HL-60/S4 (cell line): ENCODE results near the gene INPP5E.

Experiments used
- in situ Hi-C: fragments of 300-500 bp; cut with MboI; formaldehyde crosslinking; loops from 2 replicates; pipeline ENCODE4 v1.14.3; 2022; ENCODE audit warnings: low sequenced_read_pairs

INPP5E gene

DNA sequence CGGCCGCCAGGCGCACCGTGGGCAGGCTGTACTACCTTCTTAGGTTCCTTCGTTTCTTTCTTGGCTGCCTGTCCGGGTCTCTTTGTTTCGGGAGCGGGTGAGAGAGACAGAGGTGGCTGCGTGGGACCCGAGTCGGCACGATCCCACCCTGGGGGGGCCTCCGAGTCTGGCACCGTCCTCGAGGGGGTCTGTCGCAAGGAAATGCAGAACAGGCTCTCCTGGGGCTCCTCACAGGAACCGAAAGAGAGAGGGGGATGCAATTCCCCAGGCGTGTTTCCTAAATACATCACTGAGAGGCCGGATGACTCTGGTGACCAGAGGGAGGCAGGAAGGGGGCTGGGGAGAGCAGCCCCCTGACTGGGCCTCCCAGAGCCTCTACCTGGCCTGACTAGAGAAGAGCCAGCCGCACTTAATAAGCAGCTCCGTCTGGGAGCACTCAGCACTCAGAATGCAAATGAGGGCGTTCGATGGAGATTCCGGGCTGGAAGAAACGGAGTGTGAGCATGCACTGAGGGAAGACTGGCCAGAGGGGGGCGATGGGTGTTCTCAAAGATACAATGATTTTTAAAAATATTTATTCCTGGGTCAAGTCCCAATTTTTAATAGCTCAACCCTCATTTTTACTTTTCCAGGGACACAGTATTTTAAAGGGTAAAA is 11.7 kb upstream of the INPP5E start:
- in situ Hi-C loops = no loop called here

DNA sequence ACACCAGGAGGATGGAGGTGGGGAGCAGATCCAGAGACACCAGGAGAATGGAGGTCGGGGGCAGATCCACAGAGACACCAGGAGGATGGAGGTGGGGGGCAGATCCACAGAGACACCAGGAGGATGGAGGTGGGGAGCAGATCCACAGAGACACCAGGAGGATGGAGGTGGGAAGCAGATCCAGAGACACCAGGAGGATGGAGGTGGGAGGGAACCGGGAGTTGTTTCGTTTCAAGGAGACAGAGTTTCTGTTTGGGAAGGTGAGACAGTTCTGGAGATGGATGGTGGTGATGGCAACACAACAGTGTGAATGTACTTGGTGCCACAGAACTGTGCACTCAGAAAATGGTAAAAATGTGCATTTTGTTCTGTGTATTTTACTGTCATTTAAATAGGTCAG is 9.0 kb upstream of the INPP5E start:
- in situ Hi-C loops = no loop called here

DNA sequence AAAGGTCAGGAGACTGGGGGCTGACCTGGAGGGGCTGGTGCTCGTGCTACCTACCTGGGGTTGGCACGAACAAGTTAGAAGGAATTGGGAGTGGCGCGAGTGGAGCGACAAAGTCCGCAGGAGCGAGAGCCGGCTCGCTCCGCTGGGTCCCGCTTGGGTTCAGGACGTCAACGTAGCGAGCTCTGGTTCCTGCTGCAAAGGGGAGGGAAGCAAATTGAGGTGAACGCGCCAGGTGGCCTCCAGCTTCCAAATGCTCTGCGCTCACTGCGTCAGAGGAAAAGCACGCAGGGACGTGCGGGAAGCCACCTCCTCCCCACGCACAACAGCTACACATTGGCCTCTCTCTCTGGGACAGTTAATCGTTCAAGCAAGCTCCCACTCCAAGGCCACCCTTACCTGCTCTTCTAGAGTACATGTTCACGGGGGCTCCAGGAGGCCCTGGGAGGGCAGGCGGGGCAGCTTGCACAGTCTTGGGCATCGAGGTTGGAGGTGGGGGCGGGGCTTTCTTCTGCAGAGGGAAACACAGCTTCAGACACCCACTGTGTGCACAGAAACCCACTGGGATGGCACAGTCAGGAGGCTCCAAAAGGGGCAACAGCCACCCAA is 7.6 kb upstream of the INPP5E start:
- in situ Hi-C loops = no loop called here

DNA sequence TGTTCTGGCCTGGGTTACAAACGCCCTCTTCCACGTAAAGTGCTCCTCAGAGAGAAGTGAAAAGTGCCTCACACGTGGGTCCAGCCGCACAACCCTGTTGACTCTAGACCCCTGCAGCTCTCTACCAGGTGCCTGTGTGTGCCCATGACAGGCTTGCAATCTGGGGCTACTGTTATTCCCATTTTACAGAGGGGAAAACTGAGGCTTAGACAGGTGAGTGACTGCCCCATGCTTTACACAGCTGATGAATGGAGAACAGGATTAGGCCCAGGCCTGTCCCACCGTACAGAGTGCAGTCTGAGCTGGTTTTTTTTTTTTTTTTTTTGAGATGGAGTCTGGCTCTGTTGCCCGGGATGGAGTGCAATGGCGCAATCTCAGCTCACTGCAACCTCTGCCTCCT is 6.2 kb upstream of the INPP5E start:
- in situ Hi-C loops = no loop called here

DNA sequence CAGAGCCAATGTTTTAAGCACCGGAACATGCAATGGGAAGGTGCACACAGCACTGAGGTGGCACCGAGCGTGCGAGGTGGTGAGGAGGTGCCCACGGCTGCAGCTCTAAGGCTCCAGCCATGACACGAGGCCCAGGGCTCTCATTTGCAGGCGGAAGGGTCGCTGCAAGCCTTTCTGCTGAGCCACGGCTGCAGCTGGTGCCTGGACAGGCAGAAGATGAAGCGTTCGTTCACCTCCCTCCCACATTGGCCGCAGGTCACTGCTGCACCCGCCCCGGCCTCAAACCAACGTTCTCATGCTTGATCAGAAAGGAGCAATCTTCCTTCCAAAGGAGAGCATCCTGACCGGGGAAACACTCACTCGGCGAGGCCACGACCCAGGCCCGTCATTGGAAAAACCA is 4.5 kb upstream of the INPP5E start:
- in situ Hi-C loops = no loop called here

DNA sequence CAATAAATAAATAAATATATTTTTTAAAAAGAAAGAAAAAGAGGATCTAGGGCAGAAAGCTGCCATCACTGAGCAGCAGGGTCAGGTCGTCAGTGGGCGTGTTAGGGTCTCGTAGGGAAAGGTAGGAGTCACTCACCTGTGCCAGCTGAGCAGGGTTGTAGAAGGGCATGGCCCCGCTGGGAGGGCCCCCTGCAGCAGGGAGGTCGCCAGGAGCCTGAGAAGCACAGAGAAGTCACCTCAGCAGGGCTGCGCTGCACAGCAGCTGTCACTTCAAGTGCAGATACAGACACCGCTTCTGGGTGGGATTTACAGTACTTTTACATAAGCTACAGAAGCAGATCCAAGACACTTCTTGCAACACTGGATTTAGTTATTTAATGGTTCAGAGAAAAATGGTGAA is 4.0 kb upstream of the INPP5E start:
- in situ Hi-C loops = no loop called here

DNA sequence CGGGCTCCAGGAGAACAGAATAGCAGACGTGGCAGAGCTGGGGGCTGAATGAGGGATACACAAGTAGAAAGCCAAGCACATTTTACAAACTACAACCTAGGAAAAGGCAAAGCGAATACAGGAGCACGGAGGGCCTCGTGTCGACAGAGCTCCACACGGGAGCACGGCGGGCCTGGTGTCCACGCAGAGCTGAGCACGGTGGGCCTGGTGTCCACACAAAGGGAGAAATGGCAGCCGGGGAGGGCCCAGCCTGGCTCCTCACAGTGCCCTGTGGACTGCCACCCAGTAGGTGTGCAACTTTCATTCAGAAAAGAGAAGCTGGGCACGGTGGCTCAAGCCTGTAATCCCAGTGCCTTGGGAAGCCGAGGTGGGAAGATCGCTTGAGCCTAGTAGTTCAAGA is 3.4 kb upstream of the INPP5E start:
- in situ Hi-C loops = no loop called here

DNA sequence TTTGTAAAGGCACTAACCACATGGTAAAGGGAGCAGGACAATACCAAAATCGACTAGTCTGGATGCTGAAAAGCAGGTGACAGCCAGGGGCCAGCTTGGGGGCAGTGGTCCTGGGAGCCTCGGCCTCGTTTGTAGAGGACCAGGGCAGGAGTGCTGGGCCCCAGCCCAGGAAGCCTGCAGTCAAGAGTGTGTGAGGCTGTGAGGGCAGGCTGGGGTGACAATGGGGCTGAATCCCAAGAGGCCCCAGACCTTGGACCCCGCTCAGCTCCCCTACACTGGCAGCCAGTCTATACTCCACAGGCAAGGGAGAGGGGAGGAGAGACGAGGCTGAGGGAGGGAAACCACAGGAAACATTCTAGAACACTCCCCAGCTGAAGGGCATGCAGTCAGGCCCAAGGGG is 2.6 kb upstream of the INPP5E start:
- in situ Hi-C loops = no loop called here

DNA sequence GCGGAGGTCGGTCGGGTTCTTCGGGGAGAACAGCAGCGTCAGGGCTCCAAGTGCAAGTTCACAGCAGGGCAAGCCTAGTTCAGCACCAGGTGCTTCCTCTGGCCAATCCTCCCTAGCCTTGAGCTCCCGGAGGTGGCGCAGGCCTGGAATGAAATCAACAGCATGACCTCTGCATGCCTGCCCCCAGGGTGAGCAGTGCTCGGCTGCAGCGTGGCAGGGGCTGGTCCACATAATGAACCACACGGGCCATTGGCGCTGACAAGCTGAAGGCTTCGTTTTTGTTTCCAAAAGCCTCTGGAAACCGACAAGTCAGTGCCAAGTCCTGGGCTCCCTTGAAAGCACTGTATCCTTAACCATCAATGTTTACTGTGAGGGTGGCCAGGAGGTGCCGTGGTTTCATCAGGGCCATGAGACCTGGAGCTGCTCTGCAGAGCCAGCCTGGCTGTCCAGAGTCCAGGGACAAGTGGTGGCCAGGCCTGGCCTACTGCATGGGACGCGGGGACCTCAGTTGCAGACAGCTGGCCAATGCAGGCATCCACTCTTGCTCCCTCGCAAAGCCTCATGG is 2.1 kb upstream of the INPP5E start:
- in situ Hi-C loops = no loop called here

DNA sequence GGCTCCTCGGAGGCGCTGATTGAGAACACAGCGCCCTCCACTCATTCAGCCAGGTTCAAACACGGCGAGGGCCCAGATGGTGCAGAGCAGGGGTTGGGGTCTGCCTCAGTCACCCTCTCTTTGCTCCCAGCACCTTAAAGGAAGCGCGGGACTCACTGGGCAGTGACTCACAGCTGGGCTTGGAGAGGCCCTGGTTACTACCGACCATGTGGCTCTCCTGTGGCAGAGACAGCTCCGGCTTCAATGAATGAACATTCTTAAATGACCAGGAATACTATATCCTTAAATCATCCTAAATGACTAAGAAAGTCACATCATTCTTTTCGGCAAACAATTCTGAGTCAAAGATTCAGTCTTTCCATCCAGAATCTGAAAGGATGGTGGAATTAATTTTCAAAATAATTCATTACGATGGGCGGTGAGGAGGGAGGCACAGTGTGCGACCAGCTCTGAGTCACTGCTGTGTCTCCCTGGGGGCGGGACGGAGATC is 1.6 kb upstream of the INPP5E start:
- in situ Hi-C loops = no loop called here

DNA sequence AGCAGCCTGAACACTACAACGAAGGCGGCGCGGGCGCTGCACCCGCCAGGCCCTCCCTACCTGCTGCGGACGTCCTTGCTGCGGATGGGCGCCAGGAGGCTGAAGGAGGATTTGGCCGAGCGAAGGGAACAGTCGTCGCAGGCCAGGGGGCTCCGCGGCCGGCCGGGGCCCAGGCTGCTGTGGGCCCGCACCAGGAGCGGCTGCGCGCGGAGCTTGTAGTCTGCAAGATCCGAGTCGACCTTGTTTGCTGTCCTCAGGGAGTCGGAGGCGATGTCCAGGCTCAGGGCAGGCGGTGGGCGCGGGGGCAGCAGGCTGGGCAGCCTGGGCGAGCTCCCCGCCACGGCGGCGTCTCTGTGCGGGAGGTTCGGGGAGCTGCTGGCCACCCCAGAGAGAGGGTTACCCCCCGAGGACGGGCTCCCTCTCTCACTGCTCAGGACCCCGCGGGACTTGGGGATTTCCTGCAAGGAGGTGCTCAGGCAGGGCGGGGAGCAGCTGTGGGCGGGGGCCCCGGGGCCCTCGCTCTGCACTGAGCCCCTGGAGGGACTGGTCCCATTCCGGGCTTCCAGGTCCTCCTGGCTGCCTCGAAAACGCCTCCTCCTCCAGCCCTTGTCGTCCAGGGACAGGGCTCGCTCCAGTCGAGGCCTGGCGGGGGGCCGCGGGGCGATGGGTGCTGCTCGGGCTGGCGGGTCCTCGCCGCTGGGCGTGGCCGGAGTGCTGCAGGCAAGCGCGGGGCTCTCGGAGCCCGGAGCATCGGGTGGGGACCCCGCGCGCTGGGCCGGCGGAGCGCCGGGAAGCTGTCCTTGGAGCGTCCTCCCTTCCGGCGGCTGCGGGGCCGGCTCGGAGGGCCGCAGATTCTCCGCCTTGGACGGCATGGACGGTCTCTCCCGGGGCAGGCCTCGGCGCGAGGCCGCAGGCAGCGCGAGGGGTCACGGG is 831 bp downstream of the INPP5E start:
- in situ Hi-C loops = no loop called here

DNA sequence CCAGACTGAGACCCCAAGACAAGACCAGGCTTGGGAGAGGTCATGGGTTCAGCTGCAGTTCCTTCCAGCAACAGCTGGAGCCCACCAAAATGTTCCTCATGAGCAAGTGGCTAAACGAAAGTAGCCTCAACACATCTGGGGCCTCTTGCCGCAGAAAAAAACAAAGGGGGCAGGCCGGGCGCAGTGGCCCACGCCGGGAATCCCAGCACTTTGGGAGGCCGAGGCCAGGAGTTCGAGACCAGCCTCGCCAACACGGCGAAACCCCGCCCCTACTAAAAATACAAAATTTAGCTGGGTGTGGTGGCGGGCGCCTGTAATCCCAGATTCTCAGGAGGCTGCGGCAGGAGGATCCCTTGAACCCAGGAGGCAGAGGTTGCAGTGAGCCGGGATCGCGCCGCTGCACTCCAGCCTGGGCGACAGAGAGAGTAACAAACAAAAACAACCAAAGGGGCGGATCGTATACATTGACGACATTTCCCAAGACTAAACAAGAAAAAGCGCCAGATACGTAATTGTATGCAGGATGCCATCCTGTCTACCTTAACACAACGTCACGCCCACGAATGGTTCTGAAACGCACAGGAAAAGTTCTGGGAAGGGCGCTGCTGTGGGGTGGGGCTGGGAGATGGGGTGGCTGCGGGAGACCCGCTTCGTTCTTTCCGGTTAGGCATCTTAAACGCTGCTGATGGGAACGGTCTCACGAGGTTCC is 1.7 kb downstream of the INPP5E start:
- in situ Hi-C loops = no loop called here

DNA sequence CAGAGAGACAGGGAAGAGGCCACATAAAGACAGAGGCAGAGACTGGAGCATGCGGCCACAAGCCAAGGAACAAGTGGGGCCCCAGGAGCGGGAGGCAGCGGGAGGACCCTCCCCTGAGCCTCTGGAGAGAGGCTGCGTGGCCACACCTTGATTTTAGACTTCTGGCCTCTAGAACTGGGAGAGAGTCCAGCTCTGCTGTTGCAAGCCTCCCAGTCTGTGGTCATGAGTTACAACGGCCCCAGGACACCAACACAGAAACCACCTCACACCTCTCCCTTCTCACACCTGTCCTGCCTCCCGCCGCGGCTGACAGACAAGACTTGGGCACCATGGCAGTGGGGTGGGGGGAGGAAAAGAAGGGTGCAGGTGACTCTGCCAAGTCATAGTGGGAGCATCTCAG is 2.2 kb downstream of the INPP5E start:
- in situ Hi-C loops = no loop called here

DNA sequence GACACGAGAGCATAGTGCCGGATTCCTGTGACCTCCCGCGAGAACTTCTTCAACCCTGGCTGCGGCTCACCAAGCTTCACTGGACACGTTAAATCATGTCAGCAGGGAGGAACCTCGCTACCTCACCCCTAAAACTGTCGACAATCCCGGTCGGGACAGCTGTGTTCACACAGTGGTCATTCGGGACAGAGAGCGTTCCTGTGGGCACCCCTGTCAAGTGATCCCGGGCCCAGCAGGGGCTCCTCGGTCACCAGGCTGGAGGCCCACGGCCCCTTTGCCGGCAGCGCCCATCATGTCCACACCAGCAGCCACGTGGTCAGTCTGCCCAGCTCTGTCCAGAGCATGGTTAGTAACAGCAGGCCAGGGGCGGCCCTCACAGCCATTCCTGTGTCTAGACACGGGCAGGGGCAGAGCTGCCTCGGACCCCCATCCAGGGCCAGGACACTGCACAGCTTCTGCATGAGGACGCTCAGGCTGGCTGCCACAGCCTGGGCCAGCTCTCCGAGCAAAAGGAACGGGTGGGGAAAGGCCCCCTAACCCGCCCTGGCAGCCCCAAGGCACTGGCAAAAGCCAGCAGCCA is 3.5 kb downstream of the INPP5E start:
- in situ Hi-C loops = no loop called here

DNA sequence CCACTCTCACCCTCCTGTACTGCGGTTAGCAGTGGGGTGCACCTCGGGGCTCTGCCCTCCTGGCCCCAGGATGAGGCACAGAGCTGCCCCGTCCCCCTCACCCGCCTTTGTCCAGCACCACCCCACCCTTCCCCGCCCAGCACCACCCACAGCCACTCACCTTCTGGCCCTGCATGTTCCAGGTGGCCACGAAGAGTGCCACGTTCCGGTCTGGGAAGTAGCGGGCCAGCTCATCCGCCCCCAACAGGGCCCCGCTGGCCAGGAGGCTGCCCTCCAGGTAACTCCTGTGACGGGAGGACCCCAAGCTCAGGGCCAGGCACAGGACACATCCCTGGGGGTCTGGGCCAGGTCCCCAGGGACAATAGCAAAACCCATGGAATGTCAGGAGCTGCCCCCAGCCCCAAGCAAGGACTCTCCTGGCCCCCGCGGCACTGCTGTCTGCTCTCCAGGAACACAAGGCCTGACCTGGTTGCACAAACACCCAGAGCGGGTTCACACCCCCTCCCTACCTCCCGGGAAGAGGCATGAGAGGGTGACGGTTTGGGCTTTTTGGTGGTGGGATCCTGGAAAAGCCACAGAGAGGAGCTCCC is 5.0 kb downstream of the INPP5E start:
- in situ Hi-C loops = no loop called here

DNA sequence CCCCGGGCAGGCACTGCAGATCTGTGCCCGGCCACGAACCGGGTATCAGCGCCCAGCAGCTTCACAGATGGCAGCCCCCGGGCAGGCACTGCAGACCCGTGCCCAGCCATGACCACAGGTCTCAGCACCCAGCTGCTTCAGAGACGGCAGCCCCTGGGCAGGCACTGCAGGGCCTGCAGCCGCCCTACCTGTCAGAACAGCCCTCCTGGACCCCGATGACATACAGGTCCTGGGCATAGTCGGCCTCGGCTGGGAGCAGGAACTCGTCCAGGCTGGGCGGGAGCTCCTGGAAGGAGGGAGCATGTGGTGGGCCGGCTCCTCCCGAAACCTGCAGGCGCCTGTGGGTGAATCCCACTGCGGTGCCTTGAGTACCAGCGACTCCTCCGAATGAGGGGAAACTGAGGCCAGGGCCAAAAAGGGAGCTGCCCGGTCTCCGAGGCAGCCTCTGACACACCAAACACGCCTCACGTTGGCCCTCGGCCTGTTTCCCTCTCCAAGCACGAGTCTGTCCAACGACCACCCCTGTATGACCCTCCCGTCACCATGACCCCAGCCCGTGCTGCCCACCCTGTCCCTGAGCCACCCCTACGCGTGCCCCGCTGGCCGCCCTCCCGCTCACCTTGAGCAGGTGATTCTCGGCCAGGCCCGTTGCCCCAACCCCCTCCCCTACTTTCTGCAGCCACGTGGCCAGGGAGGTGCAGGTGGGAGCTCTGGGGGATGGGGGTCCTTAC is 5.6 kb downstream of the INPP5E start:
- in situ Hi-C loops = no loop called here

DNA sequence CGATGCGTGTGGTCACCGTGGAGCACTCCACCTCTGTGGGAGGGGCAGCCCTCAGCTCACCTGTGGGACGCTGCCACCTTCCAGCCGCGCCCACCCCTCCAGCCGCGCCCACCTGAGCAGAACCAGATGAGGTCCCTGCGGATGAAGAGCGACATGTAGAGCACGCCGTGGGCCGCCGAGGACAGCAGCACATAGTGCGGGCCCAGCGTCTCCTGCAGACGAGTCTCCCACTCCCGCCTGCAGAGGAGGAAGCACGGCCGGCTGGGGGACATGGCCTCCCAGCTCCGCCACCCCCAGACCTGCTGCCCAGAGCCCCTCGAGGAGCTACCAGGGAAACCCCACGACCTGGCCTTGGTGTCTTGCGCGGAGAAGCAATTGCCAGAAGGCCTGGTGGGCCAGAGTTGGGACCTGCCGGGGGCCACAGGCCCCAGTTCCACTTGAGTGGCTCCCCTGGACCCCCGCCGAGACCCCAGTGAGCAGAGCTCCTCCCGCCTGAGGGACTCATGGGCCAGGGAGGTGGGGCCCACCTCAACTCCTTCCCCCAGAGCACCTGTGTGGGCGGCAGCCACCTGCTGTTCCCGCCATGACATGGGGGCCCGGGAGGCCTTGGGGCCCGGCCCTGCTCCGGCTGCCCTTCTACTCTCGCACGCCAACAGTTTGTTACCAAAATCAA is 6.5 kb downstream of the INPP5E start:
- in situ Hi-C loops = no loop called here

DNA sequence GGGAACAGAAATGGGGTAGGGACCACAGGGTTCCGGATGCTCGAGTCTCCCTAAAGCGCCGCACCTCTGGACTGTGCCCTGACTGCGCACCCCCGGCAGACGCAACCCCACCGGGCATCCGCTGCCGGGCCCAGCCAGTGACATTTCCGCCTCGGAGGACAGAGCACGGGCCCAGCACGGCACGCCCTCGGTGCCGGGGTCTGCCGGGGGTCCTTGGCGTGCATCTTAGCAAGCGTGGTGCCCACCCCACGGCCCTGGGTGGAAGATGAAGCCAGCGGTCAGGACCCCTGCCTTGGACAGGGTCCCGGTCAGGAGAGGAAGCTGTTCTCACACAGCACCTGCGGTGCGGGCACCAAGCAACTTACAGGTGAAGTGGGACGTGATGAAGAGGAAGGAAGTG is 7.1 kb downstream of the INPP5E start:
- in situ Hi-C loops = no loop called here

DNA sequence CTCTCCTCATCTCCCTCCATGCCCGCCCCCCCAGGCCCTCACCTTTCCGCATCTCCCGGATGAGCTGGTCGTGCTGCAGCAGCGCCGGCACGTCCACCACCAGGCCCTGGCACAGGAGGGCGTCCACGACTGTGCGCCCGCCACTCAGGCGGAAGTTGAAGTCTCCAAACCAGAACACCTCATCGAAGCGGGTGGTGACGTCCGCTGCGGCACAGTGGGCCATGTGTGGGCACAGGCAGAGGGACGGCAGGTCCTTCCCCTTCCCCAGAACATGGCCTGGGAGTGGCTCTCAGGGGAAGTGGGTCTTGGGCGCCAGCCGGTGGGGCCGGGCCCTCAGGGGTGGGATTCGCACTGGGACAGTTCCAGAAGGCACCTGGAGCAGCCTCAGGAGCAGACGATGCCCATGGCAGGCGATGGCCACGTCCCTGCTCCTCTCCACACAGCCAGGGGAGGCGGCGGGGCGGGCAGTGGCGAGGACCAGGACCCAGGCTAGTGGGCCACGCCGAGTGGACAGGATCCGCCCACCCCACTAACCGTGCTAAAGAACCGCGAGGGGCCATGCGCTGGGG is 7.8 kb downstream of the INPP5E start:
- in situ Hi-C loops = no loop called here
